GM23338 (cell line): ENCODE results near the gene STRA6.

ENCODE experiments used
- CREB1 ChIP-seq: fragments of 250-450 bp; sonication (Bioruptor Pico); IDR thresholded peaks from 2 replicates; pipeline ENCODE4 v1.5.0; 2020; ENCODE audit warnings: low read depth, mild to moderate bottlenecking, moderate library complexity
- CTCF ChIP-seq, 2 experiments: fragments of 200-600 bp in 1 of 2; sonication (generic) in 1 of 2; conservative IDR thresholded peaks; 2 replicates each; pipeline versions ENCODE4 v1.5.1 to v1.6.1; 2016 to 2017; ENCODE audit warnings: antibody characterized with exemption in 2 of 2, low read depth in 2 of 2, mild to moderate bottlenecking in 2 of 2, moderate library complexity in 1 of 2
- ETS1 ChIP-seq: IDR thresholded peaks from 2 replicates; pipeline ENCODE4 v1.6.1; 2016; ENCODE audit warnings: antibody characterized with exemption
- EZH2 ChIP-seq: fragments of 200-600 bp; sonication (generic); IDR thresholded peaks from one replicate; pipeline ENCODE4 v1.8.0; 2017; ENCODE audit warnings: antibody characterized with exemption, mild to moderate bottlenecking, low read depth; ENCODE audit not compliant: unreplicated experiment
- EZH2phosphoT487 ChIP-seq: fragments of 200-600 bp; sonication (generic); IDR thresholded peaks from one replicate; pipeline ENCODE4 v1.8.1; 2018; ENCODE audit warnings: antibody characterized with exemption; ENCODE audit not compliant: unreplicated experiment
- JUNB ChIP-seq: IDR thresholded peaks from one replicate; pipeline ENCODE4 v1.6.1; 2016; ENCODE audit warnings: antibody characterized with exemption; ENCODE audit not compliant: unreplicated experiment
- NANOG ChIP-seq: IDR thresholded peaks from 2 replicates; pipeline ENCODE4 v1.6.1; 2016; ENCODE audit warnings: antibody characterized with exemption, borderline replicate concordance
- POLR2AphosphoS5 ChIP-seq: IDR thresholded peaks from 2 replicates; pipeline ENCODE4 v1.6.1; 2016; ENCODE audit warnings: antibody characterized with exemption, low read depth
- REST ChIP-seq: IDR thresholded peaks from one replicate; pipeline ENCODE4 v1.6.1; 2018; ENCODE audit warnings: antibody characterized with exemption; ENCODE audit not compliant: unreplicated experiment
- STAT1 ChIP-seq: IDR thresholded peaks from one replicate; pipeline ENCODE4 v1.6.1; 2016; ENCODE audit warnings: antibody characterized with exemption; ENCODE audit not compliant: unreplicated experiment
- ZNF114 ChIP-seq: fragments of 250-450 bp; sonication (Bioruptor Pico); IDR thresholded peaks from 2 replicates; pipeline ENCODE4 v1.5.0; 2020; ENCODE audit warnings: mild to moderate bottlenecking, moderate library complexity
- ZNF331 ChIP-seq: fragments of 250-450 bp; sonication (Bioruptor Pico); IDR thresholded peaks from 2 replicates; pipeline ENCODE4 v1.5.0; 2020; ENCODE audit warnings: low read depth, mild to moderate bottlenecking, moderate library complexity
- ZNF462 ChIP-seq: fragments of 250-450 bp; sonication (Bioruptor Pico); IDR thresholded peaks from 2 replicates; pipeline ENCODE4 v1.5.0; 2020; ENCODE audit warnings: mild to moderate bottlenecking, moderate library complexity

- TF ChIP-seq CTCF (conservative IDR thresholded peaks at IDR 0.05; ENCODE audit: low read depth in 2 of 2) (no peak), EZH2 (no peak), REST (no peak), EZH2phosphoT487 (no peak), POLR2AphosphoS5 (no peak), JUNB (no peak), CREB1 (CRISPR knock-in tag) (no peak), ETS1 (no peak), ZNF462 (no peak), ZNF114 (CRISPR knock-in tag) (no peak), NANOG (no peak), STAT1 (no peak), ZNF331 (CRISPR knock-in tag) (no peak)
Measured at GRCh38 chr15:74200412-74200815, 2.2 kb downstream of the STRA6 start.
